AG10803 (cell line): Measurements from ENCODE around the gene GON4L.

Source experiments
- DNase-seq: peaks from one replicate; pipeline ENCODE4 v3.0.0; 2010; ENCODE audit warnings: low read depth
- H3K4me3 ChIP-seq: 2 replicates; pipeline ENCODE4 v1.5.1; 2011; ENCODE audit warnings: mild to moderate bottlenecking, low read length, control low read depth
- TF ChIP-seq, protein P1 (sequence below): conservative IDR thresholded peaks from 2 replicates; pipeline ENCODE4 v1.5.1; 2011; ENCODE audit warnings: mild to moderate bottlenecking, low read length, control low read depth, inconsistent platforms

The GON4L gene

DNA sequence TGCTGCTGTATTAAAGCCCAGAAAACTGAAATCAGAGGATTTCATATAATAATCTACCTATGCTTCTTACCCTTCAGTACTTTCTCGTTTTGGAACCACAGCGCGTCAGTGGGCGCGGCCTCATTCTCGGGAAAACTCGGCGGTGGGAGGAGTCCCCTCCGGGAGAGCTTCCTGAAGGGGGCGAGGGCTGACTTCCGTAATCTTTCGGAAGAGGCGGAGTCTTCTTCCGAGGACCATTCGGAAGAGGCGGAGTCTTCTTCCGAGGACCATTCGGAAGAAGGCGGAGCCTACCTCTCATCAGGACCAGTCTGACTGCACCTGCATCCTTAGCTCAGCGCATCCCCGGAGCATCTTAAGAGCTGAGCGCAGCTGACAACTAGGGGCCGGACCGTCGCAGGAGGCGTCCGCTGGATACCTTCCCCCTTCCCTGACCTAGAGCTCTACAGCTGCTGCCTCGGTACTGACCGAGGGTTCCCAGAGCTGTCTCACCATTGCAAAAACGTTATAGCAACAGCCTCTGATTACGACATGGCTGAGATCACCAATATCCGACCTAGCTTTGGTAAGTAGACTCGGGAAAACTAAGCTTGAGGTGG is 2.3 kb upstream of the GON4L start, which contains the start of gene SYT11:
Gene SYT11, plus strand, starts transcription at position 334 of the 596 bp plus-strand sequence. Its CDS starts 195 bp downstream, at position 529.
- TF ChIP-seq, protein P1, sequence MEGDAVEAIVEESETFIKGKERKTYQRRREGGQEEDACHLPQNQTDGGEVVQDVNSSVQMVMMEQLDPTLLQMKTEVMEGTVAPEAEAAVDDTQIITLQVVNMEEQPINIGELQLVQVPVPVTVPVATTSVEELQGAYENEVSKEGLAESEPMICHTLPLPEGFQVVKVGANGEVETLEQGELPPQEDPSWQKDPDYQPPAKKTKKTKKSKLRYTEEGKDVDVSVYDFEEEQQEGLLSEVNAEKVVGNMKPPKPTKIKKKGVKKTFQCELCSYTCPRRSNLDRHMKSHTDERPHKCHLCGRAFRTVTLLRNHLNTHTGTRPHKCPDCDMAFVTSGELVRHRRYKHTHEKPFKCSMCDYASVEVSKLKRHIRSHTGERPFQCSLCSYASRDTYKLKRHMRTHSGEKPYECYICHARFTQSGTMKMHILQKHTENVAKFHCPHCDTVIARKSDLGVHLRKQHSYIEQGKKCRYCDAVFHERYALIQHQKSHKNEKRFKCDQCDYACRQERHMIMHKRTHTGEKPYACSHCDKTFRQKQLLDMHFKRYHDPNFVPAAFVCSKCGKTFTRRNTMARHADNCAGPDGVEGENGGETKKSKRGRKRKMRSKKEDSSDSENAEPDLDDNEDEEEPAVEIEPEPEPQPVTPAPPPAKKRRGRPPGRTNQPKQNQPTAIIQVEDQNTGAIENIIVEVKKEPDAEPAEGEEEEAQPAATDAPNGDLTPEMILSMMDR = no peak
- H3K4me3 ChIP-seq = peak within 1 kb of the TSS; percentile 72
- peak; percentile 94 for DNase-seq

DNA sequence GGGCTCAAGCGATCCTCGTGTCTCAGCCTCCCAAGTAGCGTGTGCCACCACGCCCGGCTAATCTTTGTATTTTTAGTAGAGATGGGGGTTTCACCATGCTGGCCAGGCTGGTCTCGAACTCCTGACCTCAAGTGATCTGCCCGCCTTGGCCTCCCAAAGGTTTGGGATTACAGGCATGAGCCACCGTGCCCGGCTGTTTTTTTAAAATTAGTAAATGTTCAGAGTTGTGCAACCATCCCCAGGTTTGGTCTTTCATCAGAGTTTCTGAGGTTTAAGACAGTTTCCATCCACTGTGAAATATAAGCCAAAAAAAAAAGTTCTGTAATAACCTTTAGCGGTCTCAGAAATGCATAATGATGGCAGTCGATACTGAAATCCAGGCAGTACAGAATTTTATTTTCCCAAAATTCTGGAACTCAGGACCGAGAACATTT is 1.8 kb upstream of the GON4L start:
- peak overlapping the region; percentile 72 for H3K4me3 ChIP-seq
- DNase-seq = peak; percentile 60
- TF ChIP-seq, protein P1 = no peak

DNA sequence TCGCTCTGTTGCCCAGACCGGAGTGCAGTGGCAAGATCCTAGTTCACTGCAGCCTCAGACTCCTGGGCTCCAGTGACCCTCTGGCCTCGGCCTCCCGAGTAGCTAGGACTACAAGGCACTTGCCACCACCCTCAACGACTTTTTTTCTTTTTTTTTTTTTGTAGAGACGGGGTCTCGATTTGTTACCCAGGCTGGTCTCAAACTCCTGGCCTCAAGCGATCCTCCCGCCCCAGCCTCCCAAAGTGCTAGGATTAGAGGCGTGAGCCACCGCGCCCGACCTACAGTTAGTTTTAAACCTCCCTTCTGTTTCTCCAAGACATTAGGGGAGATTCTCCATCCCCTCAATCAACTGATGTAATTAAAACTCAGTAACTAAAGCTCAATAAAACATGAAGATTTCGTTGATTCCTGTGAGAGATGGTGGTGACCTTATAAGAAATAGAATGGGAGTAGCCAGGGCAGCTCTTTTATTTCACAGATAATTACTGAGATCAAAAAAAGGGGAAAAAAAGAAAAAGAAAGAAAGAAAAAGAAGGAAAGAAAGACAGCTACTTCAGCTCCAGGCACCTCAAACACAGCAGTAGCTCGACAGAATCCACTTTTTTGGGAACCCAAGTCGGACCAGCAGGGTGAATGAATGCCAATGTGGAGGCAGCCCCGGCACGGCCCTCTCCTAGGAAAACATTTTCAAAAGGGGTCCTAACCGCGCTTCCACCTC is 598 bp downstream of the GON4L start:
- TF ChIP-seq, protein P1 = no peak
- no peak for DNase-seq
- peak overlapping the region; percentile 98 for H3K4me3 ChIP-seq

DNA sequence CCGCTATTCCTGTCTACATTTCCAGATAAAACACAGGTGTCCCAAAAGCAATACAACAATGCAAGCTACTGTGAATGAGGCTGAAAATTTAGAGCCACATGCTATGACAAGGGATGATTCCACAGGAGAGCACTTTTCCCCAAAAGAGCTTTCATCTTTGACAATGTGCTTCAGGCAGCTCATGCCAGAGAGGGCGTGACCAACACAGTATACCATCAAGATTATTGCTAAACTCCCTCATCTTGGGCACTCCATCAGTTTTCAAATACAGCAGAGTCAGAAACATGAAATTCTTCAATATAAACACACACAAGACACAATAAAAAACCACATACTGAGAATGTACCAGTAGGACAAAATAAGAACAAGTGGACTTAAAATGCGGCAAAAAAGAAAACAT is 6.7 kb downstream of the GON4L start:
- H3K4me3 ChIP-seq = no peak overlapping the region
- no peak for DNase-seq
- TF ChIP-seq, protein P1 = no peak

DNA sequence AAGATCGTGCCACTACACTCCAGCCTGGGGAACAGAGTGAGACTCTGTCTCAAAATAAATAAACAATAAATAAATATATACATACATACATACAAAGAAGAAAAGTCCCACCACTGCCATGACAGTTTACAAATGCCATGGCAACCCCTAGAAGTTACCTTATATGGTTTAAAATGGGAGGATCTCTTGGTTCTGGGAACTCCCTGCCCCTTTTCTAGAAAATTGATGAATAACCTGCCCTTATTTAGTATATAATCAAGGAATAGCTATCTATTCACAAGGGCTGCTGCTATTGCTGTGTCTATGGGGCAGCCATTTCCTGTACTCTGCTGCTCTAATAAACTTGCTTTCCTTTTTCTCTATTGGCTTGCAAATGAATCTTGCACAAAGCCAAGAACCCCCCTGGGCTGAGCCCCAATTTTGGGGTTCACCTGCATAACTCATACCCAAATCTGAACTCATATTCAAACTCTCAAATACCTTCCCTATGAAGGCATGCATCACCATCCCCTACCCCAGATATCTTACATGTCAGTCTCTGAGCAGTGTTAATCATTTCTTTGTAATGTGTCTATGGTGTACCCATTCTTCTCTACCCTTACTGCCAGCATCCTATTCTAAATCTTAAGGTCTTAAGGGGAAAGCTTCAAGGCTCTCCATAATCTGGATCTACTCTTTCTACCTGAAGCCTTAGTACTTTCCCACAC is 9.0 kb downstream of the GON4L start:
- TF ChIP-seq, protein P1 = no peak
- DNase-seq = no peak
- H3K4me3 ChIP-seq = no peak overlapping the region

DNA sequence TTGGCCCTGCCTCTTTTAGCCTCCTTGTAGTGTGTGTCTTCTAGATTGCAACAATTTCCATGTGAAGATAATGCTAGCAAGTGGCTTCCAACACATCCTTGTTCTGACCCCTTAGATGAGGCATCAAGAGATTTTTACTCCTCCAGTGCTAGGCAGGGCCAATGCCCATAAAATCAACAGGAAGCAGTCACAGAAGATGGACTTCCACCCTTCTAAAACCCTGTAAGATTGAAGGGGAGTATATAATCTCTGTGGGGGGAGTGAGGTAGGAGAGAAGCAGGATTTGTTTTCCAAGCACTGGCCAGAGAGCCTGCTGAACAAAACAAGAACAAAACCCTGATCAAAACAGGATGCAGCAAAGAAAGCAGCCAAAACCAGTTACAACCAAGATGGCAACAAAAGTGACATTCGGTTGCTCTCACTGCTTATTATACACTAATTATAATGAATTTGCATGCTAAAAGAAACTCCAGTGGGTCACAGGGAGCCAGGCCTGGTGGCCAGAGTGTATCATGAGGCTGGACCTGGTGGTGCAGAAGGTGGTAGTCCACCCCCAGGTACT is 12.1 kb downstream of the GON4L start:
- TF ChIP-seq, protein P1 = no peak
- no peak for DNase-seq
- no peak overlapping the region for H3K4me3 ChIP-seq
